HG02981 (cell line): ENCODE measurements around the gene PHETA1.

Experiments
- ATAC-seq: cut with Tn5 transposase; IDR thresholded peaks from one replicate; pipeline ENCODE4 v1.9.1; 2021; ENCODE audit warnings: mild to moderate bottlenecking, moderate library complexity; ENCODE audit not compliant: unreplicated experiment

Gene PHETA1

DNA sequence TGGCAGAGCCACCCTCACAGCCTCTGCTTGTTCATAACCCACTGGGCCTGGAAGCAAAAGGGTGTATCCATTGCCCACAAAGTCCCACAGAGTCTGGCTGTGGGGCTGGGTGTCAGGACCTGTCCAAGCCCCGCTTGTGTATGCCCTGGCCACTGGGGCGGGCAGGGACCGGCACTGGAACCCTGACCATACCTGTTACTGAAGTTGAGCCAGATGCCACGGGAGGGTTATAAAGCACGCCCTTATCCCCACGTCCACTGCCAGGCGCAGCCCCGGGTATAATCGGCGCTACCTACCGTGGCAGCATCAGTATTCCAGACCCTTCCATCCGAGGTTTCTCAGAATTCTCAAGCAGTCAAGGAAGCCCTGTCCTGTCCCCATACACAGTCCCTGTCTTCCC, 40.8 kb downstream of the PHETA1 start:
- no peak for ATAC-seq

DNA sequence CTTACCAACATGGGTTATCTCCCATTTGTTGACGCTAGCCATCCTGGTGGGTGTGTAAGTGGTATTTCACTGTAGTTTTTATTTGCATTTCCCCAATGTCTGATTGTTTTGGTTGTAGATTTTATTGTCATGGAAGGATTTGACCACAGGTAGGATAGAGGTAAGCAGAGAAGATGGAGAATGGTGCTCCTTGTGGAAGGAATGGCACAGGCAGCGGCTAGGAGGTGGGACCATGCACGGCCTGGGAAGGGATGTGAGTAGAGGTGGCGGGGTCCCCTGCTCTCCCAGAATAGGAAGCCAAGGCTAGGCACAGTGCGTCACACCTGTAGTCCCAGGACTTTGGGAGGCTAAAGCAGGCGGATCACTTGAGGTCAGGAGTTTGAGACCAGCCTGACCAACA, 41.4 kb downstream of the PHETA1 start:
- no peak for ATAC-seq

DNA sequence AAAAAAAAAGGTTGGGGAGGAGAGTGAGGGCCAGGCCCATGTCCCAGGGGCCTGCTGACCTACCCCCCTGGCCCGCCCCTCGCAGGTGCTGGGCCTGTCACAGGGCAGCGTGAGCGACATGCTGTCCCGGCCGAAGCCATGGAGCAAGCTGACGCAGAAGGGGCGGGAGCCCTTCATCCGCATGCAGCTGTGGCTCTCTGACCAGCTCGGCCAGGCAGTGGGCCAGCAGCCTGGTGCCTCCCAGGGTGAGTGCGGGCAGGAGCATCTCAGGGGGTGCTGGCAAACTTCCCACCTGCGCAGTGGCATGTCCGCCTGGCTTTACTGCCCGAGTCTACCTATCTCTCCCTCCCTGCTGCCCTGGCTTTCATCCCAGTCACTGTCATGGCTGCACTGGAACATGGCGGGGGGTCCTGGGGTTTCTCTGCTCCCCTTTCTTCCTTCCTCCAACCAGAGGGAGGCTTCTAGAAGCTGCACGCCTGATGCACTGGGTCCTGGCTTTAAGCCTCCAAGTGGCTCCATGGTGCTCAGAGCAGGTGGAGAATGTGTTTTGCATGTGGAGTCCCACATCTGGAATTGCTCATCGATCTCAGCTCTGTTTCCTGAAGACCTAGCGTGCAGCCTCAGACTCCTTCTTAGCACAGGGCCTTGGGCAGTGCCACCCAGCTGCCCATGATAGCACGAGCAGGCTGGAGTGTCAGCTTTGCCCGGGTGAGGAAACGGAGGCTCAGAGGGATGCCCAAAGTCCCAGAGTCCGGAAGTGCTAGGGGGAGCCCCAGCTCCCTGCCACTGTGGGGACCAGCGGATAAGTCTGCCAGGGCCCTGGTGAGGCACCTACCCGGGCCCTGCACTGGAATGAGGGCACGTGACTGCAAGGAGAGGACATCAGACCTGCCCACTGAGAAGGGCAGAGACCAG, 46.3 kb downstream of the PHETA1 start:
- no peak for ATAC-seq

DNA sequence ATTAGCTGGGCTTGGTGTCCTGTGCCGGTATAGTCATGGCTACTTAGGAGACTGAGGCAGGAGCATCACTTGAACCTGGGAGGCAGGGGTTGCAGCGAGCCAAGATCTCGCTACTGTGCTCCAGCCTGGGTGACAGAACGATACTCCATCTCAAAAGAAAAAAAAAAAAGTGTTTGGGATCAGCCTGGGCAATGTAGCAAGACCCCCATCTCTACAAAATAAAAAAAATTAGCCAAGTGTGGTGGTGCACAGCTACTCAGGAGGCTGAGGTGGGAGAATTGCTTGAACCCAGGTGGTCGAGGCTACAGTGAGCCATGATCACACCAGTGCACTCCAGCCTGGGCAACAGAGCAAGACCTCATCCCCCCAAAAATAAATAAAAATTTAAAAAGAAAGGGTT, 47.6 kb downstream of the PHETA1 start:
- no peak for ATAC-seq

DNA sequence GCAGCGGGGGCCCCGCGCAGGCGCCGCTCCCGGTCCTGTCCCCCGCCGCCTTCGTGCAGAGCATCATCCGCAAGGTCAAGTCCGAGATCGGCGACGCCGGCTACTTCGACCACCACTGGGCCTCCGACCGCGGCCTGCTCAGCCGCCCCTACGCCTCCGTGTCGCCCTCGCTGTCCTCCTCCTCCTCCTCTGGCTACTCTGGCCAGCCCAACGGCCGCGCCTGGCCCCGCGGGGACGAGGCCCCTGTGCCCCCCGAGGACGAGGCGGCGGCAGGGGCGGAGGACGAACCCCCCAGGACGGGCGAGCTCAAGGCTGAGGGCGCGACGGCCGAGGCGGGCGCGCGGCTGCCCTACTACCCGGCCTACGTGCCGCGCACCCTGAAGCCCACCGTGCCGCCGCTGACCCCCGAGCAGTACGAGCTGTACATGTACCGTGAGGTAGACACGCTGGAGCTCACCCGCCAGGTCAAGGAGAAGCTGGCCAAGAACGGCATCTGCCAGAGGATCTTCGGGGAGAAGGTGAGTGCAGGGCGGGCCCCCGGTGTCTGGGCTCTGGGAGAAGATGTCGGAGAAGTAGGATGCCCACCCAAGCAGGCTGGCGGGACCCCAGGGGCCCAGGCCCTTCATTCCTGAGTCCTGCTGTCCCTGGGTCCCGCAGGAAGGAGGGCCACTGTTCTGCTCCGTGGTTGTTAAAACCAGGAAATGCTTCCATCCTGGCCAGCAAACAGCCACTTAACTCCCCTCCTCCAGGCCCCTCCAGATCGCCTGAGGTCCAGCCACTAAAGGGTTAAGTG, 48.4 kb downstream of the PHETA1 start:
- ATAC-seq = no peak

DNA sequence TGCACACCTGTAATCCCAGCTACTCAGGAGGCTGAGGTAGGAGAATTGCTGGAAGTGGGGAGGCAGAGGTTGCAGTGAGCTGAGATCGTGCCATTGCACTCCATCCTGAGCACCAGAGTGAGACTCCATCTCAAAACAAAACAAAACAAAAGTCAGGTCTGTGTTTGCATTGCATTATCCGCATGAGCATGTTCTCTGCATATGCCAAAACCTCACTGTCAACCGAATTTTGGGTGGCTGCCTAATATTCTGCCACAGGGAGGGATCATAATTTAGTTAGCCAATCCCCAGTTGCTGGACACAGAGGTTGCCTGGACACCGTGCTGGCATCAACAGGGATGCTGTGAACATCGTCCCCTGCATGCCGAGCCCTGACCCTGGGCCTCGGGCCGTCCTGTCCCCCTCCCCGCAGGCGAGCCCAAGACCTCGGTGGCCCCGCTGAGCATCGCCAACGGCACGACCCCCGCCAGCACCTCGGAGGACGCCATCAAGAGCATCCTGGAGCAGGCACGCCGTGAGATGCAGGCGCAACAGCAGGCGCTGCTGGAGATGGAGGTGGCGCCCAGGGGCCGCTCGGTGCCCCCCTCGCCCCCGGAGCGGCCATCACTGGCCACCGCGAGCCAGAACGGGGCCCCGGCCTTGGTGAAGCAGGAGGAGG, 49.2 kb downstream of the PHETA1 start:
- ATAC-seq = no peak

DNA sequence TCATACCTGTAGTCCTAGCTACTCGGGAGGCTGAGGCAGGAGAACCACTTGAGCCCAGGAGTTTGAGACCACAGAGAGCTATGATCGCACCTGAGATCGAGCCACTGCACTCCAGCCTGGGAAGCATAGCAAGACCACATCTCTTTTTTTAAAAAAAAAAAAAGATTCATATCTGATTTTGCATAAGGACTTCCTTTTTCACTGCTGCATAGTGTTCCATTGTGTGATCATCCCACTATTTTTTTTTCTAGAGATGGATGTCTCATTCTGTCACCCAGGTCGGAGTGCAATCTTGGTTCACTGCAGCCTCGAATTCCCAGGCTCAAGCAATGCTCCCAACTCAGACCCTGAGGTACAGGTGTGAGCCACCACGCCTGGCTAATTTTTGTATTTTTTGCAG, 50.4 kb downstream of the PHETA1 start:
- no peak for ATAC-seq

DNA sequence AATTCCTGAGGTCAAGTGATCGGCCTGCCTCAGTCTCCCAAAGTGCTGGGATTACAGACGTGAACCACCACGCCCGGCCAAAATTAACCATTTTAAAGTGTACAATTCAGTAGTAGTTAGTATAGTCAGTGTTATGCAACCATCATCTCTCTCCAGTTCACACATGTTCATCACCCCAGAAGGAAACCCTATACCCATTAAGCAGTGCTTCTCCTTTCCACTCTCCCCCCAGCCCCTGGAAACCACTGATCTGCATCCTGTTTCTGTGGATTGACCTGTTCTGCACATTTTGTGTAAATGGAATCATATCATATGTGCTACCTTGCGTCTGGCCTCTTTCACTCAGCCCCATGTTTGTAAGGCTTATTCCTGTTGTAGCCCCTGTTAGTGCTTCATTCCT, 52.2 kb downstream of the PHETA1 start:
- ATAC-seq = no peak

DNA sequence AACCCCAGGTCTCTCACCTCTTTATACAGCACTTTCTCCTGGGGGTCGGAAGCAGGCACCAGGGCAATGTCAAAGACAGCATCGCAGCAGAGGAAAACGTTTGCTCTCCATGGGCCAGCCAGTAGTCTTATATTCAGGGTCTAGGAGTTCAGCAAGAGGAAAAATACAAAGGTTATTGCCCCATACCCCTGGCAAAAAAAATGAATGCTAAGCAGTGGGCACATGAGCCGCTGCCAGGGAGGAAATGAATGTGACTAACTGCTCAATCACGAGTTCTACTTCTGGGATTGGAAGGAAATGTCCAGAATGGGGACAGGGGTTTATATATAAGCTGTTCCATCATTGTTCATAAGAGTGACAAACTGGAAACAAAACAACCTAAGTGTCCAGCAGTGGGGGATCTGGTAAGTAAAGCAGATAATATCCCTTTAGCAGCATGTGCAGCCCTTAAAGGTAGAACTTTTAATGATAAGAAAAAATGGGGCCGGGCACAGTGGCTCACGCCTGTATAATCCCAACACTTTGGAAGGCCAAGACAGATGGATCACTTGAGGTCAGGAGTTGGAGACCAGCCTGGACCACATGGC, 53.8 kb downstream of the PHETA1 start:
- ATAC-seq = no peak

DNA sequence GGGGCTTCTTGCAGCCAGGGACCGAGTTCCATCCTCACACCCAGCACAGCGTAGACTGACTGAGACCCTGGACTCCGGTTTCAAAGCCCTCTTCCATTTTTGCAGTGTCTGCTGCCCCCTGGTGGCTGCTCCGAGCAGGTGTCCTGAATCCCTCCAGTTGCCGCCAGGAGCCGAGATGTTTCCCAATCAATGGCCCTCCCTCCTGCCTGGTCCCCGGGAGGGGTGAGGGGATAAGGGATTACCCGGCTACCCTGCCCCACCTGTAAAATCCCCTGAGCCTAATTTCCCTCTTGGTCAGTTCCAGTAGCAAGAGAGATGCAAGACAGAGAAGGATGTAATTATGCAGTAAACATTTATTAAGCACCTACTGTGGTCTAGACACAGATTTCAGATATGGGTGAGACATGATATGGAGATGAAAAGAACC, 55.0 kb downstream of the PHETA1 start:
- ATAC-seq = no peak

DNA sequence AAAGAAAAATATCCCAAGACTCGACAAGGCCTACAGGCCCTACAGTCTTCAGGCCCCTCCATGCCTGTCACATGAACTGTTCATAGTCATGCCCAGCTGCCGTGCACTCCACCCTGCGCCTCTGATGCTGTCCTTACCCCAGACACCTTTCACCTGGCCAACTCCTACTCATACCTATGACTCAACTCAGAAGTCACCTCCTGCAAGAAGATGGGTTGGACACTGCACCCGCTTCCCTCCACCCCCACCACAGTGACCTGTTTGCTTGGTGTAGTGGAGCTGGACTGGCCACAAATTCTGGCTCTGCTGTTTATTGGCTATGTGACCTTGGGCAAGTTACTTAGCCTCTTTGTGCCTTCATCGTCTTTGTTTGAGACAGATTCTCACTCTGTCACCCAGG, 56.2 kb downstream of the PHETA1 start:
- ATAC-seq = no peak

DNA sequence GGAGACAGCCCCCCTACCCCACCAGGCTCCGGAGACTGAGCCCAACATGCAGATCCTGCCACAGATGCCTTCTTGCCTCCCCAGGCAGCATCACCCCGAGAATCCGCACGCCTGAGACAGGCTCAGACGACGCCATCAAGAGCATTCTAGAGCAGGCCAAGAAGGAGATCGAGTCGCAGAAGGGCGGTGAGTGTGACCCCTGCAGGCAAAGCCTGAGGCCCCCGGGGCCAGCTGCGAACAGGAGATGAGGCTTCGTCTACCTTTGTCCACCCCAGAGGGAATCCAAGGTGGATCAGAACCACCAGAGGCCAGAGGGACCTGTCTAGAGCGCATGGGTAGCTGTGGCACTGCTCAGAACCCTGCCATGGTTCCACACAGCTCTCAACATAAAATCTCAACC, 56.9 kb downstream of the PHETA1 start:
- ATAC-seq = no peak

DNA sequence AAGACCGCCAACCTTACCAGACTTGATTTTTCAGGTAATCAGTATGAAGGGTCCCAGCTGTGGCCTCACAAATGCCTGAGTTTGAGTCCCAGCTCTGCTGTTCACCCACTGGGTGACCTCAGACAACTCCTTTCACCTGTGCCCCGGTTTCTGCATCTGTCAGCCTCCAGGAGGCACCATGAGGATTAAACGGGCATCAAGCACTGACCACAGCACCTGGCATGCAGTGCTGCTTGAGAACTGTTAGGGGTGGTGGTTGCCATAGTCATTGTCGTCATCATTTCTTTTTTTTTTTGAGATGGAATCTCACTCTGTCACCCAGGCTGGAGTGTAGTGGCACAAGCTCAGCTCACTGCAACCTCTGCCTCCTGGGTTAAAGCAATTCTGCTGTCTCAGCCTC, 57.9 kb downstream of the PHETA1 start:
- ATAC-seq = no peak
